K562 (cell line): ENCODE results near the gene GALNT18. TPM values are rescaled to one million over a fixed set of nuclear protein-coding genes. Genes with fewer than 3 reads are reported as not detected.

Experiments used
- ATAC-seq: fragments of 200-7000 bp; cut with Tn5 transposase; 3 replicates; pipeline ENCODE4 v1.9.1; 2020; ENCODE audit warnings: moderate library complexity
- BruUV-seq: library from RNA; stranded (reverse); fragments of 400-500 nt; replicated peaks from 2 replicates; lab custom pipeline; 2021; lab: Mats Ljungman, UMichigan
- CTCF ChIA-PET: fragments of 300-600 bp; formaldehyde crosslinking; extraction: SDS; loops from one replicate; lab custom pipeline; 2021; ENCODE audit warnings: low intra/inter-chr PET ratio; lab: Yijun Ruan, JAX
- POLR2A ChIA-PET: fragments of 300-600, 350-650 bp; sonication (Branson Sonifier 250); formaldehyde crosslinking; extraction: SDS; loops from one replicate; lab custom pipeline; 2021; ENCODE audit warnings: antibody characterized with exemption, inconsistent platforms; lab: Yijun Ruan, JAX
- DNase-seq, 4 experiments: peaks; one replicate each; pipeline versions ENCODE4 v3.0.0 to v3.0.0-alpha.2; 2011 to 2018; ENCODE audit warnings: low spot score in 3 of 4, mixed read lengths in 3 of 4; ENCODE audit errors: extremely low read depth in 1 of 4
- FAIRE-seq: peaks from 2 replicates; lab custom pipeline; 2011; peaks lifted over from hg19 to GRCh38; lab: Jason Lieb, UNC
- H2AFZ ChIP-seq: 2 replicates; pipeline ENCODE4 v1.6.0; 2011; ENCODE audit warnings: low read depth, low read length, control low read depth, inconsistent platforms
- H3K27ac ChIP-seq: fragments of 200-600 bp; 3 replicates; pipeline ENCODE4 v1.8.0; 2011; ENCODE audit warnings: low read depth, mild to moderate bottlenecking, control low read depth, inconsistent platforms, low read length, moderate library complexity, mixed read lengths; ENCODE audit errors: extremely low read depth
- H3K27me3 ChIP-seq, 2 experiments: fragments of 300-600 bp in 1 of 2; 2 replicates in 1 of 2; 3 replicates in 1 of 2; pipeline versions ENCODE4 v1.6.0 to v1.8.0; 2011; ENCODE audit warnings: inconsistent platforms in 2 of 2, low read length in 2 of 2, mild to moderate bottlenecking in 1 of 2, mixed read lengths in 1 of 2, moderate library complexity in 1 of 2; ENCODE audit not compliant: control insufficient read depth in 2 of 2, insufficient read depth in 2 of 2
- H3K36me3 ChIP-seq: fragments of 300-600 bp; 3 replicates; pipeline ENCODE4 v1.8.0; 2011; ENCODE audit warnings: mild to moderate bottlenecking, low read length, inconsistent platforms; ENCODE audit not compliant: control insufficient read depth, insufficient read depth
- H3K4me1 ChIP-seq, 2 experiments: fragments of 200-600 bp in 1 of 2; replicated peaks in 1 of 2; 2 replicates in 1 of 2; 3 replicates in 1 of 2; pipeline versions ENCODE4 v1.5.1 to v1.8.0; 2011; ENCODE audit warnings: inconsistent platforms in 2 of 2, low read length in 2 of 2, mild to moderate bottlenecking in 1 of 2, mixed read lengths in 1 of 2, moderate library complexity in 1 of 2; ENCODE audit not compliant: control insufficient read depth in 2 of 2, insufficient read depth in 2 of 2
- H3K4me2 ChIP-seq: 2 replicates; pipeline ENCODE4 v1.6.1; 2011; ENCODE audit warnings: low read length, control low read depth, inconsistent platforms, mixed read lengths; ENCODE audit not compliant: insufficient read depth
- H3K4me3 ChIP-seq: fragments of 200-600 bp; sonication (generic), shearing (Covaris generic); 2 replicates; pipeline ENCODE4 v1.5.1; 2016; ENCODE audit warnings: control low read depth, inconsistent platforms
- H3K79me2 ChIP-seq: fragments of 200-600 bp; 3 replicates; pipeline ENCODE4 v1.8.0; 2011; ENCODE audit warnings: low read length, inconsistent platforms; ENCODE audit not compliant: control insufficient read depth, insufficient read depth
- H3K9ac ChIP-seq, 2 experiments: 2 replicates each; pipeline versions ENCODE4 v1.6.0 to v1.6.1; 2011; ENCODE audit warnings: low read depth in 2 of 2, low read length in 2 of 2, control low read depth in 1 of 2, inconsistent platforms in 1 of 2, mild to moderate bottlenecking in 1 of 2, mixed read lengths in 1 of 2; ENCODE audit not compliant: insufficient read depth in 1 of 2
- H3K9me1 ChIP-seq: one replicate; pipeline ENCODE4 v1.6.0; 2011; ENCODE audit warnings: inconsistent platforms, mild to moderate bottlenecking, low read length, moderate library complexity; ENCODE audit not compliant: control insufficient read depth, insufficient read depth
- H3K9me3 ChIP-seq: replicated peaks from 2 replicates; pipeline ENCODE4 v1.5.1; 2011; ENCODE audit warnings: low read depth, low read length, inconsistent platforms; ENCODE audit not compliant: control insufficient read depth, insufficient read depth
- H4K20me1 ChIP-seq: replicated peaks from 2 replicates; pipeline ENCODE4 v1.6.1; 2011; ENCODE audit warnings: low read length, inconsistent platforms, mixed read lengths; ENCODE audit not compliant: control insufficient read depth, insufficient read depth
- KDM4B ChIP-seq, 2 experiments: fragments of 450-650 bp in 1 of 2; sonication (generic) in 1 of 2; IDR thresholded peaks; 2 replicates each; pipeline ENCODE4 v1.6.1; 2016 to 2017; ENCODE audit warnings: borderline replicate concordance in 2 of 2, antibody characterized with exemption in 1 of 2, low read depth in 1 of 2, mild to moderate bottlenecking in 1 of 2
- NONO ChIP-seq, 2 experiments: fragments of 200-400 bp in 1 of 2; fragments of 450-650 bp in 1 of 2; formaldehyde crosslinking in 1 of 2; IDR thresholded peaks; 2 replicates each; pipeline ENCODE4 v1.6.1; 2017; ENCODE audit warnings: low read depth in 2 of 2, mild to moderate bottlenecking in 2 of 2, moderate library complexity in 2 of 2, low read length in 1 of 2
- PHF21A ChIP-seq: fragments of 450-650 bp; IDR thresholded peaks from 2 replicates; pipeline ENCODE4 v1.6.1; 2017; ENCODE audit warnings: low read depth, borderline replicate concordance
- RBM25 ChIP-seq: fragments of 200-400 bp; formaldehyde crosslinking; IDR thresholded peaks from 2 replicates; pipeline ENCODE4 v1.6.1; 2018; ENCODE audit warnings: low read length, low read depth, moderate library complexity; ENCODE audit not compliant: severe bottlenecking
- RCOR1 ChIP-seq, 2 experiments: IDR thresholded peaks; 2 replicates each; pipeline ENCODE4 v1.6.1; 2012; ENCODE audit warnings: low read depth in 2 of 2, low read length in 2 of 2, borderline replicate concordance in 1 of 2, improper control_type of control experiment in 1 of 2
- SP1 ChIP-seq: sonication (generic); formaldehyde crosslinking; IDR thresholded peaks from 2 replicates; pipeline ENCODE4 v1.8.1; 2022; ENCODE audit warnings: mild to moderate bottlenecking, missing genetic modification reagents
- SP2 ChIP-seq: IDR thresholded peaks from 2 replicates; pipeline ENCODE4 v1.6.1; 2011; ENCODE audit warnings: mild to moderate bottlenecking, low read depth, low read length, moderate library complexity; ENCODE audit not compliant: poor library complexity, severe bottlenecking; ENCODE audit errors: extremely low read depth
- STAT5A ChIP-seq: IDR thresholded peaks from 2 replicates; pipeline ENCODE4 v1.6.1; 2012; ENCODE audit warnings: low read length, inconsistent platforms, borderline replicate concordance
- ZBTB9 ChIP-seq: fragments of 450-650 bp; formaldehyde crosslinking; IDR thresholded peaks from 2 replicates; pipeline ENCODE4 v1.4.0; 2020; ENCODE audit warnings: mild to moderate bottlenecking, moderate library complexity
- ZNF175 ChIP-seq: fragments of 200-800 bp; sonication (Bioruptor generic); IDR thresholded peaks from 2 replicates; pipeline ENCODE4 v1.6.1; 2016; ENCODE audit warnings: low read depth, mild to moderate bottlenecking, missing genetic modification characterization, missing compliant biosample characterization
- ZSCAN29 ChIP-seq: fragments of 450-650 bp; IDR thresholded peaks from 2 replicates; pipeline ENCODE4 v1.6.1; 2017
- WGBS: fragments of 100-300 bp; shearing (Covaris generic); methylation state at CpG from one replicate; pipeline ENCODE4 v1.1.6; 2016; ENCODE audit warnings: low coverage, mixed read lengths; ENCODE audit not compliant: insufficient coverage; ENCODE audit errors: missing lambda C conversion rate; 5-methylcytosine and 5-hydroxymethylcytosine counted together
- in situ Hi-C: fragments of 300-500 bp; cut with MboI; formaldehyde crosslinking; loops from 4 replicates; pipeline ENCODE4 v1.15.0; 2018; ENCODE audit warnings: inconsistent platforms, mixed read lengths
- intact Hi-C: fragments of 100-400 bp; cut with micrococcal nuclease; formaldehyde crosslinking; loops from 2 replicates; pipeline ENCODE4 v1.14.2; 2022
- polyA plus RNA-seq, 8 experiments: library from polyadenylated mRNA; depleted of rRNA in 4 of 8; stranded (reverse) in 5 of 8; unstranded in 3 of 8; fragments of >200 nt; fragmentation: Nextera tagmentation in 2 of 8; fragmentation: Illumina TruSeq in 1 of 8; extraction: Ambion mirVana in 2 of 8; extraction: Trizol in 1 of 8; gene quantifications; 2 replicates each; pipeline versions ENCODE4 v1.2.1 to v1.2.3, GENCODE V29; 2011 to 2014; ENCODE audit warnings: inconsistent platforms in 1 of 8, missing spikeins in 1 of 8
- total RNA-seq, 7 experiments: library from RNA; depleted of rRNA in 6 of 7; stranded (reverse); fragments of >200 nt in 6 of 7; fragmentation: Illumina TruSeq in 2 of 7; extraction: Trizol in 2 of 7; gene quantifications; 2 replicates each; pipeline versions ENCODE4 v1.2.1 to v1.2.3, GENCODE V29; 2011 to 2021; ENCODE audit warnings: low replicate concordance in 1 of 7

The GALNT18 gene
- total and polyA plus RNA-seq, 9 of the 15 experiments (the other 6 are each of a cell fraction or from before 2014, with no cell fraction given) = not detected

GRCh38 chr11:11427140-11427539 is 194.7 kb downstream of the GALNT18 start:
- H3K4me1 ChIP-seq = no peaks in the 10 kb centered on the region
- in situ Hi-C loops = no loop called here
- no peaks in the 10 kb centered on the region; the same call in 1 of the 2 replicates for H4K20me1 ChIP-seq
- no TSS peak for BruUV-seq
- ChIA-PET CTCF (no interaction called here), POLR2A (interaction anchor here (0.8 kb wide), 1 partner anchor 195 kb away, joined by 3 read pairs; no protein-coding TSS in a partner anchor)
- H3K9me3 ChIP-seq = no peaks in the 10 kb centered on the region
- TF ChIP-seq RBM25 = no peak
- TF ChIP-seq RCOR1 (IDR thresholded peaks at IDR 0.05; ENCODE audit: borderline replicate concordance in 1 of 2, low read depth in 2 of 2, low read length in 2 of 2) = no peak
- no peak for TF ChIP-seq PHF21A
- no peak for TF ChIP-seq KDM4B (IDR thresholded peaks at IDR 0.05; ENCODE audit: borderline replicate concordance in 2 of 2, low read depth in 1 of 2)
- no peak for TF ChIP-seq ZNF175 (CRISPR knock-in tag)
- no peak for TF ChIP-seq SP1 (CRISPR knock-in tag)
- TF ChIP-seq SP2 = no peak
- TF ChIP-seq NONO (IDR thresholded peaks at IDR 0.05; ENCODE audit: low read depth in 2 of 2, low read length in 1 of 2) = no peak
- no peak for TF ChIP-seq ZSCAN29
- TF ChIP-seq STAT5A = no peak
- no peak for TF ChIP-seq ZBTB9 (CRISPR knock-in tag)
- WGBS = 0% methylated on average over 9 of the region's 9 CpGs
- no peak overlapping the region for H3K4me2 ChIP-seq
- no peak overlapping the region for H3K27ac ChIP-seq
- no peak for FAIRE-seq
- no peaks in the 10 kb centered on the region for H3K79me2 ChIP-seq
- no peak for ATAC-seq
- H3K9me1 ChIP-seq = no peaks in the 10 kb centered on the region
- H2AFZ ChIP-seq = no peak overlapping the region
- H3K36me3 ChIP-seq = no peaks in the 10 kb centered on the region; the same call in 2 of the 3 replicates
- H3K27me3 ChIP-seq = peaks cover 5 to 35% of the 10 kb centered on the region in 2 experiments; a peak in 3 of 5 replicates
- H3K4me3 ChIP-seq = no peak overlapping the region
- DNase-seq = no peak
- no peak overlapping the region for H3K9ac ChIP-seq
- intact Hi-C loops = no loop called here
